D721Med (cell line): ENCODE results near the gene OLFM1.

ENCODE experiments used
- DNase-seq: peaks from one replicate; pipeline ENCODE4 v3.0.0; 2011; ENCODE audit warnings: low spot score; ENCODE audit not compliant: insufficient read length
- FAIRE-seq: peaks from 2 replicates; lab custom pipeline; 2011; peaks lifted over from hg19 to GRCh38; lab: Jason Lieb, UNC
- CTCF ChIP-seq: IDR thresholded peaks from 2 replicates; pipeline ENCODE4 v1.5.1; 2012; ENCODE audit warnings: mild to moderate bottlenecking, control low read depth; ENCODE audit not compliant: insufficient read depth; ENCODE audit errors: missing control alignments

The OLFM1 gene

GRCh38 chr9:135078361-135078821 lies 9.1 kb upstream of the OLFM1 start:
- FAIRE-seq, result no peak
- DNase-seq, result peak; percentile 73
- no peak for TF ChIP-seq CTCF

GRCh38 chr9:135079018-135079417 lies 8.4 kb upstream of the OLFM1 start:
- no peak for FAIRE-seq
- DNase-seq, result no peak
- no peak for TF ChIP-seq CTCF

GRCh38 chr9:135079676-135080075 lies 7.8 kb upstream of the OLFM1 start:
- no peak for TF ChIP-seq CTCF
- DNase-seq (no peak), FAIRE-seq (no peak)

DNA sequence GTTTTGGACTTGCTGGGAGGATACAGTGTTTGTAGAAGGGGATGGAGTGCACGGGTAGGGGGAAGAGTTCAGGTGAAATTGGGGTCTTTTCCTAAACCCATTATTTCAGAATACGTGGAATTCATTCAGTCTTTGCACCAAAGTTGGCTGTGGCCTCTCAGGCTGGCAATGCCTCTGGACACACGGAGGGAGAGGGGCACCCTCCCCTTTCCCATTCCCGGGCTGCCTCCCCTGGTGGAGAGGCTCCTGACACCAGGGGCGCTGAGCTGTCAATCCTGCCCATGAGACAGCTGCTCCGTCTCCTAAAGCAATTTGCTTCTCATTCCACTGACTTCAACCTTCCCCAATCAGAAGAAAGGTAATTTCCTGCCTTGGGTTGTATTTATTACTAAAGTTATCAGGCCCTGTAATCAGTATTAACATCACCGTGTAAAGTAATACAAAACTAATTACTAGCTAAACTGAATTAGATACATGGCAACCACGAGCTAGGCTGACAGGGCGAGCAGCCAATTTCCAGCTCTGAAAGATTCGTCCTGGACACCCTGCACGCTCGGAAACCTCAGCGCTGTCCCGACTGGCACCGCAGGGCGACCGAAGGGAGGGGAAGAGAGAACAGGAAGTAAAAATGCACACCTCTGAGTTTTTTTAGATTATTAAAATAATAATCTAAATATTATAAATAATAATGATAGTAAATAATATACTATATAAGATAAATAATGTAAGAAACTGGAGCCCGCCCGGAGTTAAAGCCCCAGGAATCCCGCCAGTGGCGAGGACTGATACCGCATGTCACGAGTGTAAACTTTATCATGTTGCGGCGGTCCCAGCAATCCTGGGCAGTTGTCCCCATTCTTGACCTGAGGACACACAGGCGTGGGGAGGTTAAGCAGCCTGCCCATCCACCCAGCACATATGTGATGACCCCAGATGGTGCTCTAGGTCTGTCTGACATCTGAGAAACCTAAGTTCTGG lies 6.9 kb upstream of the OLFM1 start:
- TF ChIP-seq CTCF, result no peak
- DNase-seq (no peak), FAIRE-seq (no peak)

GRCh38 chr9:135081264-135081660 lies 6.2 kb upstream of the OLFM1 start:
- DNase-seq (no peak), FAIRE-seq (no peak)
- TF ChIP-seq CTCF, result no peak

DNA sequence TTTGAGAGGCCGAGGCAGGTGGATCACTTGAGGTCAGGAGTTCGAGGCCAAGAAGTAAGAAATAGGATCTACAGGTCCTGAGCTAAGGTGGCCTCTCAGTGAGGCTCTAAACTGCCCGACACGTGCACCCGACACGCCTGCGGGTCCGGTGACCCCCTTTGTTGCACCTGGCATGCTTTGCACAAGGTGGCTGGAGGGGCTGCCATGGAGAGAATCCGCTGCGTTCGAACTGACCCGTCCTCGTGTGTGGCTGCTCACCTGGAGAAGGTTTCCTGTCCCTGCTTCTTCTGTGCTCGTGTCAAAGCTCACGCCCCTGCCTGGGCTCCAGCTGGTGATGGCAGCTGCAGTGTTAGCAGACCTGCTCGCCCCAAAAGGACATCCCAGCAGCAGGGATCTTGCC lies 5.7 kb upstream of the OLFM1 start:
- FAIRE-seq (no peak), DNase-seq (no peak)
- TF ChIP-seq CTCF, result no peak

DNA sequence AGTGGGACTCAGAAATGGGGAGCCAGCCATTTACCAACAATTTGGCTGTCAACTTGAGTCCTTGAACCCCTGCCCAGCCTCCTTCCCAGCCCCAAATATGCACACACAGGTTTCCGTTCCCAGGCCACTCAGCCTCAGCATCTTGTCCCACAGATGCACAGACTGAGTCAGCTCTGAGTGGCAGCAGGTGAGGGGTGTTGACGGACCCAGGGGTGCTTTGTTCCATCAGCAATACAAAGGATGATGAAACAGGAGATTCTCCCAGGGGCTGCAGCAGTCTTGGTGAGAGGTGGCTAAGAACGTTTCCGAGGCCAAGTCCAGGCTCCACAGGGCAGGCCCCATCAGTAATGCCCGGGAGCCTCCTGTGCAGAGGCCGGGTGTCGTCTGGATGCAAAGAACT lies 4.9 kb upstream of the OLFM1 start:
- no peak for FAIRE-seq
- no peak for TF ChIP-seq CTCF
- DNase-seq, result no peak
